Mesendoderm (in vitro differentiated cells): ENCODE data around the gene TRIM46.

Experiments used
- DNase-seq: peaks from one replicate; pipeline ENCODE4 v3.0.0; 2013
- H2AK5ac ChIP-seq: 2 replicates; pipeline ENCODE4 v1.6.1; 2013; ENCODE audit warnings: low read length, inconsistent platforms
- H2BK120ac ChIP-seq: 2 replicates; pipeline ENCODE4 v1.6.1; 2013; ENCODE audit warnings: low read depth, mild to moderate bottlenecking, low read length, moderate library complexity, mixed read lengths
- H2BK15ac ChIP-seq: replicated peaks from 2 replicates; pipeline ENCODE4 v1.6.1; 2013; ENCODE audit warnings: low read depth, mild to moderate bottlenecking, moderate library complexity
- H2BK5ac ChIP-seq: 2 replicates; pipeline ENCODE4 v1.6.1; 2013; ENCODE audit warnings: low read length, inconsistent platforms
- H3K18ac ChIP-seq: 2 replicates; pipeline ENCODE4 v1.6.1; 2013; ENCODE audit warnings: mild to moderate bottlenecking, low read length, mixed read lengths
- H3K23ac ChIP-seq: one replicate; pipeline ENCODE4 v1.6.1; 2013; ENCODE audit warnings: low read length
- H3K27ac ChIP-seq: 2 replicates; pipeline ENCODE4 v1.5.1; 2013; ENCODE audit warnings: low read depth, mild to moderate bottlenecking, inconsistent platforms, low read length, moderate library complexity
- H3K27me3 ChIP-seq: 2 replicates; pipeline ENCODE4 v1.6.1; 2013; ENCODE audit warnings: low read length, control low read depth, mild to moderate bottlenecking, inconsistent platforms; ENCODE audit not compliant: insufficient read depth, poor library complexity
- H3K36me3 ChIP-seq: 2 replicates; pipeline ENCODE4 v1.6.1; 2013; ENCODE audit warnings: low read length, inconsistent platforms; ENCODE audit not compliant: control insufficient read depth, insufficient read depth
- H3K4ac ChIP-seq: one replicate; pipeline ENCODE4 v1.6.1; 2013; ENCODE audit warnings: low read depth, mild to moderate bottlenecking, low read length, moderate library complexity
- H3K4me1 ChIP-seq: 2 replicates; pipeline ENCODE4 v1.6.1; 2013; ENCODE audit warnings: low read depth, low read length, inconsistent platforms; ENCODE audit not compliant: control insufficient read depth
- H3K4me2 ChIP-seq: 2 replicates; pipeline ENCODE4 v1.6.1; 2013; ENCODE audit warnings: low read length
- H3K4me3 ChIP-seq: 2 replicates; pipeline ENCODE4 v1.5.1; 2013; ENCODE audit warnings: mild to moderate bottlenecking, low read length
- H3K56ac ChIP-seq: one replicate; pipeline ENCODE4 v1.6.1; 2013; ENCODE audit warnings: low read length
- H3K79me1 ChIP-seq: 2 replicates; pipeline ENCODE4 v1.6.1; 2013; ENCODE audit warnings: low read length, inconsistent platforms
- H3K79me2 ChIP-seq: 2 replicates; pipeline ENCODE4 v1.6.1; 2013; ENCODE audit warnings: mild to moderate bottlenecking, low read length; ENCODE audit not compliant: control insufficient read depth, insufficient read depth
- H3K9ac ChIP-seq: 2 replicates; pipeline ENCODE4 v1.6.1; 2013; ENCODE audit warnings: low read length, inconsistent platforms
- H4K5ac ChIP-seq: one replicate; pipeline ENCODE4 v1.6.1; 2013; ENCODE audit warnings: low read length
- H4K8ac ChIP-seq: one replicate; pipeline ENCODE4 v1.6.1; 2013; ENCODE audit warnings: low read depth, mild to moderate bottlenecking, control low read depth, low read length, moderate library complexity
- WGBS: extraction: QIAGEN DNeasy Blood & Tissue Kit; methylation state at CpG from one replicate; pipeline ENCODE4 v1.1.7; 2013; ENCODE audit warnings: low lambda C conversion rate, missing lambda C conversion rate; ENCODE audit not compliant: insufficient coverage; ENCODE audit errors: extremely low coverage; 5-methylcytosine and 5-hydroxymethylcytosine counted together

The TRIM46 gene

GRCh38 chr1:155182052-155182550, 8.5 kb downstream of the TRIM46 start:
- no peak overlapping the region for H3K27ac ChIP-seq
- H3K4ac ChIP-seq, result no peak overlapping the region
- no peak overlapping the region for H2BK5ac ChIP-seq
- 100% methylated on average over 1 of the region's 7 CpGs for WGBS
- H3K79me1 ChIP-seq, result no peaks in the 10 kb centered on the region
- no peak overlapping the region for H3K9ac ChIP-seq
- no peaks in the 10 kb centered on the region for H3K79me2 ChIP-seq
- no peak overlapping the region for H3K56ac ChIP-seq
- no peak overlapping the region for H3K18ac ChIP-seq
- H4K5ac ChIP-seq, result no peak overlapping the region
- no peak overlapping the region for H4K8ac ChIP-seq
- H3K27me3 ChIP-seq, result no peaks in the 10 kb centered on the region
- no peak for DNase-seq
- no peak overlapping the region for H2BK120ac ChIP-seq
- no peak overlapping the region for H2BK15ac ChIP-seq
- no peak overlapping the region for H3K4me3 ChIP-seq
- no peak overlapping the region for H3K4me2 ChIP-seq
- H3K4me1 ChIP-seq, result no peaks in the 10 kb centered on the region
- H3K36me3 ChIP-seq, result peaks cover 3% of the 10 kb centered on the region
- no peak overlapping the region for H2AK5ac ChIP-seq
- H3K23ac ChIP-seq, result no peak overlapping the region

- Histone ChIP-seq H3K9ac (no peak overlapping the region), H3K27ac (no peak overlapping the region), H3K4me2 (no peak overlapping the region), H3K79me2 (no peaks in the 10 kb centered on the region), H3K36me3 (no peaks in the 10 kb centered on the region), H3K27me3 (no peaks in the 10 kb centered on the region), H3K4ac (no peak overlapping the region), H4K5ac (no peak overlapping the region), H2BK5ac (no peak overlapping the region), H3K23ac (no peak overlapping the region), H3K79me1 (no peaks in the 10 kb centered on the region), H3K4me3 (no peak overlapping the region), H3K56ac (no peak overlapping the region), H2BK15ac (no peak overlapping the region), H2BK120ac (no peak overlapping the region), H2AK5ac (no peak overlapping the region), H3K18ac (no peak overlapping the region), H3K4me1 (no peaks in the 10 kb centered on the region), H4K8ac (no peak overlapping the region)
- DNase-seq, result no peak
- WGBS, result 100% methylated on average over 1 of the region's 20 CpGs
These were observed 10.1 kb downstream of the TRIM46 start for GRCh38 chr1:155183775-155184221.

GRCh38 chr1:155184351-155184811, 10.7 kb downstream of the TRIM46 start:
- H3K23ac ChIP-seq, result no peak overlapping the region
- H3K36me3 ChIP-seq, result no peaks in the 10 kb centered on the region
- H3K79me2 ChIP-seq, result no peaks in the 10 kb centered on the region
- DNase-seq, result no peak
- H3K18ac ChIP-seq, result no peak overlapping the region
- no peak overlapping the region for H3K4ac ChIP-seq
- no peak overlapping the region for H4K5ac ChIP-seq
- no peak overlapping the region for H2BK120ac ChIP-seq
- no peak overlapping the region for H3K4me3 ChIP-seq
- H3K4me2 ChIP-seq, result no peak overlapping the region
- no peak overlapping the region for H3K56ac ChIP-seq
- no peaks in the 10 kb centered on the region for H3K4me1 ChIP-seq
- no peak overlapping the region for H2BK15ac ChIP-seq
- H3K79me1 ChIP-seq, result no peaks in the 10 kb centered on the region
- H2BK5ac ChIP-seq, result no peak overlapping the region
- no peaks in the 10 kb centered on the region for H3K27me3 ChIP-seq
- WGBS, result no CpG with 5 or more reads among the region's 4 CpGs
- H4K8ac ChIP-seq, result no peak overlapping the region
- H3K27ac ChIP-seq, result no peak overlapping the region
- H2AK5ac ChIP-seq, result no peak overlapping the region
- H3K9ac ChIP-seq, result no peak overlapping the region

- Histone ChIP-seq H2BK5ac (no peak overlapping the region), H2AK5ac (no peak overlapping the region), H3K79me1 (no peaks in the 10 kb centered on the region), H2BK15ac (no peak overlapping the region), H3K9ac (no peak overlapping the region), H3K27me3 (no peaks in the 10 kb centered on the region), H3K18ac (no peak overlapping the region), H3K4me3 (no peak overlapping the region), H3K56ac (no peak overlapping the region), H3K4ac (no peak overlapping the region), H2BK120ac (no peak overlapping the region), H4K8ac (no peak overlapping the region), H3K4me1 (no peaks in the 10 kb centered on the region), H3K36me3 (no peaks in the 10 kb centered on the region), H3K23ac (no peak overlapping the region), H4K5ac (no peak overlapping the region), H3K4me2 (no peak overlapping the region), H3K27ac (no peak overlapping the region), H3K79me2 (no peaks in the 10 kb centered on the region)
- DNase-seq, result no peak
- no CpG with 5 or more reads among the region's 21 CpGs for WGBS
These were observed 11.5 kb downstream of the TRIM46 start for GRCh38 chr1:155184835-155185782.

- no peaks in the 10 kb centered on the region for H3K4me1 ChIP-seq
- no peak overlapping the region for H2BK15ac ChIP-seq
- no peak overlapping the region for H3K4me2 ChIP-seq
- WGBS, result no CpG with 5 or more reads among the region's 6 CpGs
- no peak overlapping the region for H3K27ac ChIP-seq
- no peak overlapping the region for H3K56ac ChIP-seq
- H2BK5ac ChIP-seq, result no peak overlapping the region
- no peak overlapping the region for H3K4ac ChIP-seq
- no peak for DNase-seq
- no peak overlapping the region for H3K18ac ChIP-seq
- no peak overlapping the region for H3K9ac ChIP-seq
- no peak overlapping the region for H3K4me3 ChIP-seq
- H4K8ac ChIP-seq, result no peak overlapping the region
- H3K79me2 ChIP-seq, result no peaks in the 10 kb centered on the region
- no peak overlapping the region for H2AK5ac ChIP-seq
- H2BK120ac ChIP-seq, result no peak overlapping the region
- no peaks in the 10 kb centered on the region for H3K79me1 ChIP-seq
- no peaks in the 10 kb centered on the region for H3K27me3 ChIP-seq
- no peak overlapping the region for H3K23ac ChIP-seq
- H3K36me3 ChIP-seq, result no peaks in the 10 kb centered on the region
- H4K5ac ChIP-seq, result no peak overlapping the region
These were observed 12.1 kb downstream of the TRIM46 start for GRCh38 chr1:155185783-155186066.
